ENCODE results near the gene RNF138. TPM values are rescaled to one million over a fixed set of nuclear protein-coding genes. Genes with fewer than 3 reads are reported as not detected.

Gene RNF138
- total RNA-seq, 1 donor from 2014 or later, result 30.5 TPM

DNA sequence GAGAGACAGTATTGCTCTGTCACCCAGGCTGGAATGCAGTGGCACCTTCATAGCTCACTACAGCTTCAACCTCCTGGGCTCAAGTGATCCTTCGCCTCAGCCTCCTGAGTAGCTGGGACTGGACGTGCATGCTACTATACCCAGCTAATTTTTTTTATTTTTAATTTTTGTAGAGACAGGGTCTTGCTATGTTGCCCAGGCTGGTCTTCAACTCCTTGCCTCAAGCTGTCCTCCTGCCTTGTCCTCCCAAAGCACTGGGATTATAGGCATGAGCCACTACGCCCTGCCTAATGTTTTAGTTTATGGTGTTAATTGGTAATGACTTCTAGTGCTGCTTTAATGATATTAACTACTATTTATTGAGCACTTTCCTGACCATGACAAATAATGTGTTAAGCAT lies 18.3 kb downstream of the RNF138 start:
- TF ChIP-seq, protein P1, sequence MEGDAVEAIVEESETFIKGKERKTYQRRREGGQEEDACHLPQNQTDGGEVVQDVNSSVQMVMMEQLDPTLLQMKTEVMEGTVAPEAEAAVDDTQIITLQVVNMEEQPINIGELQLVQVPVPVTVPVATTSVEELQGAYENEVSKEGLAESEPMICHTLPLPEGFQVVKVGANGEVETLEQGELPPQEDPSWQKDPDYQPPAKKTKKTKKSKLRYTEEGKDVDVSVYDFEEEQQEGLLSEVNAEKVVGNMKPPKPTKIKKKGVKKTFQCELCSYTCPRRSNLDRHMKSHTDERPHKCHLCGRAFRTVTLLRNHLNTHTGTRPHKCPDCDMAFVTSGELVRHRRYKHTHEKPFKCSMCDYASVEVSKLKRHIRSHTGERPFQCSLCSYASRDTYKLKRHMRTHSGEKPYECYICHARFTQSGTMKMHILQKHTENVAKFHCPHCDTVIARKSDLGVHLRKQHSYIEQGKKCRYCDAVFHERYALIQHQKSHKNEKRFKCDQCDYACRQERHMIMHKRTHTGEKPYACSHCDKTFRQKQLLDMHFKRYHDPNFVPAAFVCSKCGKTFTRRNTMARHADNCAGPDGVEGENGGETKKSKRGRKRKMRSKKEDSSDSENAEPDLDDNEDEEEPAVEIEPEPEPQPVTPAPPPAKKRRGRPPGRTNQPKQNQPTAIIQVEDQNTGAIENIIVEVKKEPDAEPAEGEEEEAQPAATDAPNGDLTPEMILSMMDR (IDR thresholded peaks at IDR 0.05; ENCODE audit: unreplicated experiment), result no peak
- Mint-ChIP-seq H3K4me1 (ENCODE audit: unreplicated experiment) (no peaks in the 10 kb centered on the region), H3K27me3 (ENCODE audit: unreplicated experiment) (no peaks in the 10 kb centered on the region), H3K36me3 (ENCODE audit: low read depth, unreplicated experiment) (no peaks in the 10 kb centered on the region), H3K9me3 (ENCODE audit: unreplicated experiment) (no peaks in the 10 kb centered on the region), H3K27ac (ENCODE audit: unreplicated experiment) (no peak overlapping the region), H3K4me3 (ENCODE audit: unreplicated experiment) (no peak overlapping the region)
- DNase-seq (ENCODE audit: low spot score), result no peak

DNA sequence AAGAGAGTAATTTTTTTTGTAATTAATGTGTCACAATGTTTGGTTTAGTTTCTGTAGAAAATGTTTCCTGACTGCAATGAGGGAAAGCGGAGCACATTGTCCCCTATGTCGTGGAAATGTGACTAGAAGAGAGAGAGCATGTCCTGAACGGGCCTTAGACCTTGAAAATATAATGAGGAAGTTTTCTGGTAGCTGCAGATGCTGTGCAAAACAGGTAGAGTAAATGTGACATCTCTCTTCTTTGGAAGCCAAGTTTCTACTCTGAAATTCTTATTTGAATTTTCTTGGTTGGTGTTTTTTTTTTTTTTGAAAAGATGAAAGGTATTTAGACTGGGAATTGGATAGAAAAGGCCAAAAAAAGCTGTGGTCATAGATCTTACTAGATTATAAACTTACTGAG lies 20.0 kb downstream of the RNF138 start:
- Mint-ChIP-seq H3K36me3 (ENCODE audit: low read depth, unreplicated experiment) (peaks cover 4% of the 10 kb centered on the region), H3K27ac (ENCODE audit: unreplicated experiment) (no peak overlapping the region), H3K4me1 (ENCODE audit: unreplicated experiment) (no peaks in the 10 kb centered on the region), H3K27me3 (ENCODE audit: unreplicated experiment) (no peaks in the 10 kb centered on the region), H3K4me3 (ENCODE audit: unreplicated experiment) (no peak overlapping the region), H3K9me3 (ENCODE audit: unreplicated experiment) (no peaks in the 10 kb centered on the region)
- no peak for DNase-seq (ENCODE audit: low spot score)
- TF ChIP-seq, protein P1 (IDR thresholded peaks at IDR 0.05; ENCODE audit: unreplicated experiment), result no peak

DNA sequence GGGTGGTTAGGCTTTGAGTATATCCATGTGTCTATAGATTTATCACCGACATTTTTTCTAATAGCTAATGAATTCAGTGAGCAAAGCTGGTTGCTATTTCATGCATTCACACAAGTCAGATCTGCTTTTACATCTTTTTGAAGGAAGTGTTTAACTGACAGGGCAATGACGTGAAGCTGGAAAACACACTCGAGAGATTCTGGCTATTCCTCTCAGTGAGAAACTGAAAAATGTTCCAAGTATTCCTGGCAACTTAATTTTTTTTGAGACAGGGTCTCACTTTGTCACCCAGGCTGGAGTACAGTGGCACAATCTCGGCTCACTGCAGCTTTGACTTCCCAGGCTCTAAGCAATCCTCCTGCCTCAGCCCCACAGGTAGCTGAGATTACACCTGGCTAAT lies 21.2 kb downstream of the RNF138 start:
- no peak overlapping the region for H3K4me3 Mint-ChIP-seq (ENCODE audit: unreplicated experiment)
- H3K36me3 Mint-ChIP-seq (ENCODE audit: low read depth, unreplicated experiment), result peaks cover 4% of the 10 kb centered on the region
- DNase-seq (ENCODE audit: low spot score), result no peak
- H3K27me3 Mint-ChIP-seq (ENCODE audit: unreplicated experiment), result no peaks in the 10 kb centered on the region
- no peak overlapping the region for H3K27ac Mint-ChIP-seq (ENCODE audit: unreplicated experiment)
- TF ChIP-seq, protein P1 (IDR thresholded peaks at IDR 0.05; ENCODE audit: unreplicated experiment), result no peak
- no peaks in the 10 kb centered on the region for H3K9me3 Mint-ChIP-seq (ENCODE audit: unreplicated experiment)
- no peaks in the 10 kb centered on the region for H3K4me1 Mint-ChIP-seq (ENCODE audit: unreplicated experiment)

DNA sequence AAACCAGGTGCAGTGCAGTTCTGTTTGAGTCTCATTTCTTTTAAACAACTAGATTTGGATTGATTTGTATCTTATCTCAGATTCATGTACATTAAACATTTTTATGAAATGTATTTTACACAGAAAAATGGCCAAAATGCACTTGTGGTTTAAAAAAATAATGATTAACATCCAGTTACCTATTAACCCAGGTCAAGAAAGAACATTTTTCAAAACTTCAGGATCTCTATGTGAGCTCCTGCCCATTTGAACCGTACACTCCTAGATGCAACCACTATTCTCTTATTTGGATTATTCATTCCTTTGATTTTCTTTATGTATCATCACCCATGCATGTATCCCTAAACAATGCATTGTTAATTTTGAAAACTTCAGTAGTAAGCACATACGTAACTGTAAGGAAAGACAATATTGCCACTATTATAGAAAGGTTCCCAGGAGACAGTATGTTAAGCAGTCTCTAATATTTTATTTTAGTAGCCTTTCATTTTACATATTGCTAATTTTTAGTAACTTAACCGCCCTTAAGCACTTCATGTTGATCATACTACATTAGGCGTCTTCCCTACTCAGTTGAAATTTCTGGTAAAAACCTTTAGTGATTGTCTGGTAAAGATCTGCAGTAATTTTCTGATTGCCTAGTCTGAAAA lies 22.7 kb downstream of the RNF138 start:
- H3K4me3 Mint-ChIP-seq (ENCODE audit: unreplicated experiment), result no peak overlapping the region

DNA sequence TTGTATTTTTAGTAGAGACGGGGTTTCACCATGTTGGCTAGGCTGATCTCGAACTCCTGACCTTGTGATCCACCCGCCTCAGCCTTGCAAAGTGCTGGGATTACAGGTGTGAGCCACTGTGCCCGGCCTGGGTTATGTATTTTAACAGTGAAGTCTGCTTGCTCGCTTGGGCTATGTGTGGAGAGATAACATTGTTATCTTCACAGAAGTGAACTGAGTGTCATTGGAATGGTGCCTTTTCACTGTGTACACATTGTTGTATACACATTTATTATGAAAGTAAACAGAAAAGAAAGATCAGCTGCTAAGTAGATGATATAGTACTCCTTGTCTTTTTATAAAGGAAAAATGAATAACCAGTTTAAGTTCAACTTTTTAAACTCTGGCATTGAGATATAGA lies 30.4 kb downstream of the RNF138 start:
- DNase-seq (ENCODE audit: low spot score), result no peak
- H3K9me3 Mint-ChIP-seq (ENCODE audit: unreplicated experiment), result no peaks in the 10 kb centered on the region
- no peak overlapping the region for H3K27ac Mint-ChIP-seq (ENCODE audit: unreplicated experiment)
- TF ChIP-seq, protein P1 (IDR thresholded peaks at IDR 0.05; ENCODE audit: unreplicated experiment), result no peak
- H3K27me3 Mint-ChIP-seq (ENCODE audit: unreplicated experiment), result no peaks in the 10 kb centered on the region
- peaks cover 5% of the 10 kb centered on the region for H3K36me3 Mint-ChIP-seq (ENCODE audit: low read depth, unreplicated experiment)
- no peaks in the 10 kb centered on the region for H3K4me1 Mint-ChIP-seq (ENCODE audit: unreplicated experiment)
- no peak overlapping the region for H3K4me3 Mint-ChIP-seq (ENCODE audit: unreplicated experiment)

More for the DNA sequence above, 22.7 kb downstream of the RNF138 start:
- no peak for DNase-seq (ENCODE audit: low spot score)
- Mint-ChIP-seq H3K9me3 (ENCODE audit: unreplicated experiment) (no peaks in the 10 kb centered on the region), H3K4me1 (ENCODE audit: unreplicated experiment) (no peaks in the 10 kb centered on the region), H3K27ac (ENCODE audit: unreplicated experiment) (no peak overlapping the region), H3K36me3 (ENCODE audit: low read depth, unreplicated experiment) (peaks cover 4% of the 10 kb centered on the region), H3K27me3 (ENCODE audit: unreplicated experiment) (no peaks in the 10 kb centered on the region)
- TF ChIP-seq, protein P1 (IDR thresholded peaks at IDR 0.05; ENCODE audit: unreplicated experiment), result no peak

All from endothelial cell (in vitro differentiated cells).